CD8-positive, alpha-beta memory T cell (primary cell): ENCODE data around the gene RFPL4A. TPM values are rescaled to one million over a fixed set of nuclear protein-coding genes. Genes with fewer than 3 reads are reported as not detected.
"Not testable (repeated sequence)": the region's sequence is repeated elsewhere in the genome, so short reads cannot be mapped to it uniquely, and the experiment has no call there.

Source experiments
- CTCF ChIA-PET: fragments of 350-600 bp; sonication (Branson Sonifier 250); formaldehyde crosslinking; loops from one replicate; lab custom pipeline; 2021; ENCODE audit warnings: antibody characterized with exemption; lab: Charles Lee
- POLR2A ChIA-PET: fragments of 350-600 bp; sonication (Branson Sonifier 250); formaldehyde crosslinking; loops from one replicate; lab custom pipeline; 2021; ENCODE audit warnings: antibody characterized with exemption; lab: Charles Lee
- DNase-seq, 5 donors: peaks; one replicate each; pipeline versions ENCODE4 v3.0.0 to v3.0.0-alpha.2; 2020 to 2022; ENCODE audit warnings: mixed read lengths in 1 of 5
- H3K27ac ChIP-seq: one replicate; pipeline ENCODE4 v1.7.0; 2013; ENCODE audit warnings: low read depth, mild to moderate bottlenecking, low read length, moderate library complexity
- H3K27me3 ChIP-seq: 2 replicates; pipeline ENCODE4 v1.7.0; 2013; ENCODE audit warnings: low read length, mild to moderate bottlenecking; ENCODE audit not compliant: insufficient read depth, poor library complexity, severe bottlenecking
- H3K36me3 ChIP-seq: 2 replicates; pipeline ENCODE4 v1.7.0; 2013; ENCODE audit warnings: mild to moderate bottlenecking, low read length, moderate library complexity; ENCODE audit not compliant: insufficient read depth
- H3K4me1 ChIP-seq: 2 replicates; pipeline ENCODE4 v1.7.0; 2013; ENCODE audit warnings: mild to moderate bottlenecking, low read length, moderate library complexity; ENCODE audit not compliant: insufficient read depth
- H3K4me3 ChIP-seq: 2 replicates; pipeline ENCODE4 v1.7.0; 2013; ENCODE audit warnings: mild to moderate bottlenecking, low read length
- H3K9me3 ChIP-seq: 2 replicates; pipeline ENCODE4 v1.7.0; 2013; ENCODE audit warnings: mild to moderate bottlenecking, low read length
- H3K27ac Mint-ChIP-seq, 8 donors: one replicate each; pipeline ENCODE4 v1.8.0; 2020 to 2021; ENCODE audit warnings: mixed read lengths in 8 of 8, mild to moderate bottlenecking in 6 of 8, inconsistent platforms in 3 of 8, moderate library complexity in 3 of 8
- H3K27me3 Mint-ChIP-seq, 2 donors: one replicate each; pipeline ENCODE4 v1.8.0; 2020 to 2021; ENCODE audit warnings: mixed read lengths in 2 of 2, mild to moderate bottlenecking in 1 of 2, moderate library complexity in 1 of 2
- H3K36me3 Mint-ChIP-seq, 3 donors: one replicate each; pipeline ENCODE4 v1.8.0; 2020 to 2021; ENCODE audit warnings: mixed read lengths in 3 of 3, inconsistent platforms in 1 of 3, mild to moderate bottlenecking in 1 of 3
- H3K4me1 Mint-ChIP-seq, 3 donors: one replicate each; pipeline ENCODE4 v1.8.0; 2020 to 2021; ENCODE audit warnings: mixed read lengths in 3 of 3, inconsistent platforms in 1 of 3, mild to moderate bottlenecking in 1 of 3
- H3K4me3 Mint-ChIP-seq, 7 donors: one replicate each; pipeline ENCODE4 v1.8.0; 2020 to 2021; ENCODE audit warnings: mixed read lengths in 7 of 7, mild to moderate bottlenecking in 6 of 7, moderate library complexity in 4 of 7, inconsistent platforms in 2 of 7
- H3K9me3 Mint-ChIP-seq, 5 donors: one replicate each; pipeline ENCODE4 v1.8.0; 2020 to 2022; ENCODE audit warnings: mixed read lengths in 5 of 5, mild to moderate bottlenecking in 3 of 5, moderate library complexity in 2 of 5, inconsistent platforms in 1 of 5
- polyA plus RNA-seq: library from polyadenylated mRNA; unstranded; fragments of 300-500 nt; fragmentation: Illumina TruSeq; gene quantifications from one replicate; pipeline ENCODE4 v1.2.3, GENCODE V29; 2021
- total RNA-seq, 2 experiments: library from RNA; stranded (reverse); gene quantifications; one replicate each; pipeline ENCODE4 v1.2.3, GENCODE V29; 2021

The RFPL4A gene
- total and polyA plus RNA-seq, 3 experiments from 2014 or later = not detected

GRCh38 chr19:55720801-55721200, 38.1 kb upstream of the RFPL4A start:
- no peak overlapping the region for H3K27ac Mint-ChIP-seq
- Histone ChIP-seq H3K4me1 (no peaks in the 10 kb centered on the region), H3K27ac (no peak overlapping the region), H3K9me3 (no peaks in the 10 kb centered on the region), H3K4me3 (no peak overlapping the region), H3K27me3 (no peaks in the 10 kb centered on the region), H3K36me3 (no peaks in the 10 kb centered on the region)
- CTCF ChIA-PET = no interaction called here
- peaks cover 10 to 30% (median 25%) of the 10 kb centered on the region in 5 donors for H3K9me3 Mint-ChIP-seq
- no peaks in the 10 kb centered on the region for H3K4me1 Mint-ChIP-seq
- no peak for DNase-seq
- H3K4me3 Mint-ChIP-seq = no peak overlapping the region
- peaks cover 0 to 4% (median 3%) of the 10 kb centered on the region in 3 donors for H3K36me3 Mint-ChIP-seq
- POLR2A ChIA-PET = no interaction called here
- H3K27me3 Mint-ChIP-seq = peaks cover 54 to 77% of the 10 kb centered on the region in 2 donors

DNA sequence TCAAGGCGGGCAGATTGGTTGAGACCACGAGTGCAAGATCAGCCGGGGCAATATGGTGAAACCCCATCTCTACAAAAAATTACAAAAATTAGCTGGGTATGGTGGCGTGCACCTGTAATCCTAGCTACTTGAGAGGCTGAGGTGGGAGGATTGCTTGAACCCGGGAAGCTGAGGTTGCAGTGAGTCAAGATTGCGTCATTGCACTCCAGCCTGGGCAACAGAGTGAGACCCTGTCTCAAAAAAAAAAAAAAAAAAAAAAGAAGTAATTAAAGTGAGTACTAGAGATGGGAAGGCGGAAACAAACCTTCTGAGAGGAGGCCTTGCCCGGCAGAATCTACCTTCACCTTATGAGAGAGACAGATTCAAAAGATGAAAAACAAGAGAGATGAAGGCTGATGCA, 35.4 kb upstream of the RFPL4A start:
- H3K4me1 ChIP-seq = no peaks in the 10 kb centered on the region
- no peak overlapping the region for H3K4me3 ChIP-seq
- Mint-ChIP-seq H3K4me3 (no peak overlapping the region), H3K36me3 (peaks cover 0 to 4% (median 3%) of the 10 kb centered on the region in 3 donors), H3K27ac (no peak overlapping the region), H3K9me3 (peaks cover 10 to 30% (median 25%) of the 10 kb centered on the region in 5 donors), H3K4me1 (no peaks in the 10 kb centered on the region), H3K27me3 (peaks cover 42 to 59% of the 10 kb centered on the region in 2 donors)
- CTCF ChIA-PET = no interaction called here
- no peak overlapping the region for H3K27ac ChIP-seq
- H3K27me3 ChIP-seq = no peaks in the 10 kb centered on the region
- no peak for DNase-seq
- no peaks in the 10 kb centered on the region for H3K36me3 ChIP-seq
- H3K9me3 ChIP-seq = no peaks in the 10 kb centered on the region
- POLR2A ChIA-PET = interaction anchor here (0.7 kb wide), 1 partner anchor 544 kb away, joined by 8 read pairs; no protein-coding TSS in a partner anchor

- CTCF ChIA-PET, POLR2A ChIA-PET, H3K27me3 ChIP-seq: not testable (repeated sequence)
These were observed 28.5 kb upstream of the RFPL4A start for GRCh38 chr19:55730378-55730777.

DNA sequence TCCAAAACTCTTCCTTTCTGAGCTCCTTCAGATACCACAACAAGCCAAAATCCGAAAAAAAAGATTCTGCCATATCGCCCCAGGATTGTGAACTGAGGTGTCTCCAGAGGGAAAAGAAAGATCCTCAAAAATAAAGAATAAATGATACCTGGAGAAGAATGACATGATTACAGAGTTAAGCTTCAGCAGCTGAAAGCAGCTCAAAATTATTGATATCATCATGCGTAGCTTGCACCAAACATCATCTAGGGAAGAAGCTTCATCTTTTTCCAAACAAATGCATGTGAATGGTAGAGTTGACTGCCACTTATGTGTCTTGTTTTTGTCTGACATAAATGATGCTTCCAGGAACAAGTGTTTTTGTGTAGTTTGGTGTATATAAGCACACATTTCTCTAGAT, 20.6 kb upstream of the RFPL4A start, which contains the start of gene NLRP9:
NLRP9 (minus strand) TSS at position 101 of the 400 bp plus-strand sequence; CDS start at position 73, 28 bp downstream.
- no peak within 1 kb of the TSS for H3K27ac Mint-ChIP-seq
- POLR2A ChIA-PET = no interaction called here
- H3K4me1 Mint-ChIP-seq = no peaks in the 10 kb centered on the region

More at GRCh38 chr19:55730378-55730777, 28.5 kb upstream of the RFPL4A start:
- not testable (repeated sequence) for H3K4me1 Mint-ChIP-seq, H3K36me3 Mint-ChIP-seq, H3K4me1 ChIP-seq, H3K9me3 ChIP-seq, H3K36me3 ChIP-seq, DNase-seq, H3K27ac ChIP-seq, H3K27ac Mint-ChIP-seq, H3K9me3 Mint-ChIP-seq, H3K4me3 ChIP-seq, H3K4me3 Mint-ChIP-seq
- peaks cover 10 to 13% of the 10 kb centered on the region in 2 donors for H3K27me3 Mint-ChIP-seq

DNA sequence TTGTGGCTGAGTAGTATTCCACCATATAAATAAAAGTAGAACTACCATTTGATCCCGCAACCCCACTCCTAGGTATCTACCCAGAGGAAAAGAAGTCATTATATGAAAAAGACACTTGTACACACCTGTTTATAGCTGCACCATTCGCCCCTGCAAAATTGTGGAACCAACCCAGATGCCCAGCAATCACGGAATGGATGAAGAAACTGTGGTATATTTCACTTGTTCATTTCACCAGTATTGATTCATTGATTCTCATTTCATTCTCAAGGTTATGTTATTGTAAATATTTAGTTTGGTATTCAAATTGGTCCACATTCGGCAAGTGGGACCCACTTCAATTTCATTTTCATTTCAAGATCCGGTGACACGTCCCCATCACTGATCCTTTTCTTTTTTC, 8.2 kb upstream of the RFPL4A start:
- Mint-ChIP-seq H3K27ac (no peak overlapping the region), H3K4me3 (no peak overlapping the region), H3K9me3 (peaks cover 0 to 5% (median 0%) of the 10 kb centered on the region in 5 donors), H3K4me1 (no peaks in the 10 kb centered on the region), H3K36me3 (no peaks in the 10 kb centered on the region), H3K27me3 (peaks cover 0 to 14% of the 10 kb centered on the region in 2 donors)
- H3K9me3 ChIP-seq = no peaks in the 10 kb centered on the region
- CTCF ChIA-PET = no interaction called here
- POLR2A ChIA-PET = no interaction called here
- H3K36me3 ChIP-seq = no peaks in the 10 kb centered on the region
- H3K27ac ChIP-seq = no peak overlapping the region
- no peaks in the 10 kb centered on the region for H3K27me3 ChIP-seq
- DNase-seq = no peak
- H3K4me3 ChIP-seq = no peak overlapping the region
- H3K4me1 ChIP-seq = no peaks in the 10 kb centered on the region

More for the DNA sequence above, 20.6 kb upstream of the RFPL4A start, which contains the start of gene NLRP9:
- peaks cover 8 to 32% of the 10 kb centered on the region in 2 donors for H3K27me3 Mint-ChIP-seq
- H3K9me3 Mint-ChIP-seq = no peaks in the 10 kb centered on the region
- no peaks in the 10 kb centered on the region for H3K9me3 ChIP-seq
- CTCF ChIA-PET = no interaction called here
- DNase-seq = no peak
- no peaks in the 10 kb centered on the region for H3K36me3 ChIP-seq
- no peak within 1 kb of the TSS for H3K4me3 Mint-ChIP-seq
- no peaks in the 10 kb centered on the region for H3K27me3 ChIP-seq
- no peaks in the 10 kb centered on the region for H3K36me3 Mint-ChIP-seq
- no peak within 1 kb of the TSS for H3K27ac ChIP-seq
- H3K4me1 ChIP-seq = no peaks in the 10 kb centered on the region
- H3K4me3 ChIP-seq = no peak within 1 kb of the TSS

DNA sequence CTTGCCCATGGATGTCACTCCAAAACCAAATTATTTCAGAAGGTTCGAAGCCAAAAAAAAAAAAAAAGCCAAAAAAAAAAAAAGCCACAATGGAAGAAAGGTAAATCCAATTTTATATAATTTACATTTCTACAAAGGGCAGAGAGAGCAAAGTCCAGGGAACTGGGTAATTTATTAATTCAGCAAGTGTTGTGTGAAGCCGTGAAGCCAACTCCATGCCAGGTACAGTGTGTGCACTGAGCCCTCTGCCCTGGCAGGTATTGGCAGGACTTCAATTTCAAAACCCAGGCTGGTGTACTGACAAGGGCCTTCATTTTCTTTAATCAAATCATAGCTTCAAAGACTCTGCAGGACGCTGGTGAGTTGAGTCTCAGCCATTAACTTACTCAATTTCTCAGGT, 5.5 kb upstream of the RFPL4A start:
- Histone ChIP-seq H3K27me3 (no peaks in the 10 kb centered on the region), H3K9me3 (no peaks in the 10 kb centered on the region), H3K4me3 (no peak overlapping the region), H3K27ac (no peak overlapping the region), H3K4me1 (no peaks in the 10 kb centered on the region), H3K36me3 (no peaks in the 10 kb centered on the region)
- Mint-ChIP-seq H3K9me3 (peaks cover 0 to 5% (median 0%) of the 10 kb centered on the region in 5 donors), H3K27me3 (peaks cover 3 to 20% of the 10 kb centered on the region in 2 donors), H3K4me3 (no peak overlapping the region), H3K27ac (no peak overlapping the region), H3K36me3 (no peaks in the 10 kb centered on the region), H3K4me1 (no peaks in the 10 kb centered on the region)
- ChIA-PET POLR2A (no interaction called here), CTCF (no interaction called here)
- DNase-seq = no peak

GRCh38 chr19:55756808-55757207, 2.1 kb upstream of the RFPL4A start:
- H3K9me3 ChIP-seq, H3K36me3 ChIP-seq, H3K9me3 Mint-ChIP-seq, H3K4me3 Mint-ChIP-seq, H3K4me1 ChIP-seq, POLR2A ChIA-PET, H3K27me3 ChIP-seq, H3K4me3 ChIP-seq, CTCF ChIA-PET, H3K27ac ChIP-seq, H3K27ac Mint-ChIP-seq, DNase-seq, H3K4me1 Mint-ChIP-seq, H3K36me3 Mint-ChIP-seq: not testable (repeated sequence)
- peaks cover 10 to 28% of the 10 kb centered on the region in 2 donors for H3K27me3 Mint-ChIP-seq

DNA sequence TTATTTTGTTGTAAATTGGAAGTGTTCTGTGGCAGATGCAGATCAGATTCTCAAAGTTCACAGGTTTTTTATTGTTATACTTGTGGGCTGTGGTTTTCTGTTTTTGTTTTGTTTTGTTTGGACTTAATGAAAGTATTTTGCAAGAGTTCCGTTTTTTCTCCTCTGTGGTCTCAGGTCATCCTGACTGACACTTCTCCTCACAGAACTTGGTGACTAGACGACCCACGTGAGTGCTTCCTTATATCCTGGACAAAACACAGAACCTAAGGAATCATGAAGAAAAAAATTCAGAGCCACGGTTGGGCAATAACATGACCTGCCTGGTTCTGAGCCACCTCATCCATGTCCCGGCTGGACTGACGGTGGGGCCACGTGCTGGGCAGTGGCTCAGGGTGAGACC, 7.6 kb downstream of the RFPL4A start:
- peaks cover 19 to 36% of the 10 kb centered on the region in 2 donors for H3K27me3 Mint-ChIP-seq
- CTCF ChIA-PET = no interaction called here
- H3K9me3 Mint-ChIP-seq = peaks cover 0 to 13% (median 9%) of the 10 kb centered on the region in 5 donors
- Histone ChIP-seq H3K36me3 (no peaks in the 10 kb centered on the region), H3K4me3 (no peak overlapping the region), H3K9me3 (no peaks in the 10 kb centered on the region), H3K27me3 (no peaks in the 10 kb centered on the region), H3K27ac (no peak overlapping the region), H3K4me1 (no peaks in the 10 kb centered on the region)
- POLR2A ChIA-PET = no interaction called here
- no peak for DNase-seq
- no peak overlapping the region for H3K27ac Mint-ChIP-seq
- H3K4me1 Mint-ChIP-seq = peaks cover 0 to 2% (median 0%) of the 10 kb centered on the region in 3 donors
- peaks cover 0 to 2% (median 0%) of the 10 kb centered on the region in 3 donors for H3K36me3 Mint-ChIP-seq
- no peak overlapping the region for H3K4me3 Mint-ChIP-seq
